Esophagus muscularis mucosa (tissue), 4 donors: ENCODE measurements around the gene GNAZ. TPM values are rescaled to one million over a fixed set of nuclear protein-coding genes. Genes with fewer than 3 reads are reported as not detected.

ENCODE experiments used
- DNase-seq: peaks from one replicate; pipeline ENCODE4 v3.0.0-alpha.2; 2017; ENCODE audit errors: extremely low spot score
- H3K27ac ChIP-seq, 4 donors: fragments of 200-600 bp; sonication (generic); replicated peaks in 1 of 4; 1 replicate in 3 of 4; 2 replicates in 1 of 4; pipeline ENCODE4 v1.5.1; 2016 to 2019; ENCODE audit warnings: mild to moderate bottlenecking in 1 of 4
- H3K27me3 ChIP-seq, 4 donors: fragments of 200-600 bp; sonication (generic); one replicate each; pipeline versions ENCODE4 v1.5.1 to v1.6.0; 2016 to 2019
- H3K36me3 ChIP-seq, 4 donors: fragments of 200-600 bp; sonication (generic); one replicate each; pipeline ENCODE4 v1.5.1; 2016 to 2019
- H3K4me1 ChIP-seq, 4 donors: fragments of 200-600 bp; sonication (generic); one replicate each; pipeline ENCODE4 v1.5.1; 2016 to 2019
- H3K4me3 ChIP-seq, 4 donors: fragments of 200-600 bp; sonication (generic); 1 replicate in 2 of 4; 2 replicates in 2 of 4; pipeline ENCODE4 v1.5.1; 2016 to 2019; ENCODE audit warnings: mild to moderate bottlenecking in 4 of 4, moderate library complexity in 1 of 4
- H3K9me3 ChIP-seq, 4 donors: fragments of 200-600 bp; sonication (generic); 1 replicate in 3 of 4; 2 replicates in 1 of 4; pipeline ENCODE4 v1.5.1; 2016 to 2019
- EP300 ChIP-seq: sonication (generic); formaldehyde crosslinking; IDR thresholded peaks from one replicate; pipeline ENCODE4 v1.6.1; 2017; ENCODE audit warnings: antibody characterized with exemption
- POLR2A ChIP-seq: fragments of 450-650 bp; IDR thresholded peaks from one replicate; pipeline ENCODE4 v1.6.1; 2017; ENCODE audit warnings: antibody characterized with exemption, moderate library complexity, mild to moderate bottlenecking, low read depth
- POLR2AphosphoS5 ChIP-seq, 2 donors: sonication (generic); formaldehyde crosslinking; IDR thresholded peaks; one replicate each; pipeline ENCODE4 v1.6.1; 2017; ENCODE audit warnings: antibody characterized with exemption in 2 of 2
- WGBS: methylation state at CpG from one replicate; pipeline ENCODE4 v1.1.5; 2018; 5-methylcytosine and 5-hydroxymethylcytosine counted together
- intact Hi-C: fragments of 100-400 bp; cut with DNase I; formaldehyde crosslinking; loops from one replicate; pipeline ENCODE4 v1.15.1; 2023
- total RNA-seq, 4 donors: library from RNA; depleted of rRNA; stranded (reverse); fragments of >200 nt; gene quantifications; one replicate each; pipeline versions ENCODE4 v1.1.0 to v1.2.1, GENCODE V29; 2016
- TF ChIP-seq, protein P1 (sequence below), 3 experiments: fragments of 200-600 bp in 2 of 3; fragments of 450-650 bp in 1 of 3; sonication (generic) in 2 of 3; IDR thresholded peaks; one replicate each; pipeline ENCODE4 v1.5.1; 2017 to 2019; ENCODE audit warnings: antibody characterized with exemption in 3 of 3, mild to moderate bottlenecking in 2 of 3, moderate library complexity in 1 of 3

GNAZ gene
- total RNA-seq, 4 donors from 2014 or later, result 51.7 to 79.5 (median 64.6) TPM

GRCh38 chr22:23105304-23105703, 35.0 kb downstream of the GNAZ start:
- no peak for DNase-seq
- Histone ChIP-seq H3K4me3 (no peak overlapping the region), H3K36me3 (peaks cover 0 to 14% (median 5%) of the 10 kb centered on the region in 4 donors), H3K9me3 (no peaks in the 10 kb centered on the region), H3K4me1 (peaks cover 6 to 33% (median 11%) of the 10 kb centered on the region in 4 donors), H3K27me3 (no peaks in the 10 kb centered on the region), H3K27ac (no peak overlapping the region)
- TF ChIP-seq, protein P1, sequence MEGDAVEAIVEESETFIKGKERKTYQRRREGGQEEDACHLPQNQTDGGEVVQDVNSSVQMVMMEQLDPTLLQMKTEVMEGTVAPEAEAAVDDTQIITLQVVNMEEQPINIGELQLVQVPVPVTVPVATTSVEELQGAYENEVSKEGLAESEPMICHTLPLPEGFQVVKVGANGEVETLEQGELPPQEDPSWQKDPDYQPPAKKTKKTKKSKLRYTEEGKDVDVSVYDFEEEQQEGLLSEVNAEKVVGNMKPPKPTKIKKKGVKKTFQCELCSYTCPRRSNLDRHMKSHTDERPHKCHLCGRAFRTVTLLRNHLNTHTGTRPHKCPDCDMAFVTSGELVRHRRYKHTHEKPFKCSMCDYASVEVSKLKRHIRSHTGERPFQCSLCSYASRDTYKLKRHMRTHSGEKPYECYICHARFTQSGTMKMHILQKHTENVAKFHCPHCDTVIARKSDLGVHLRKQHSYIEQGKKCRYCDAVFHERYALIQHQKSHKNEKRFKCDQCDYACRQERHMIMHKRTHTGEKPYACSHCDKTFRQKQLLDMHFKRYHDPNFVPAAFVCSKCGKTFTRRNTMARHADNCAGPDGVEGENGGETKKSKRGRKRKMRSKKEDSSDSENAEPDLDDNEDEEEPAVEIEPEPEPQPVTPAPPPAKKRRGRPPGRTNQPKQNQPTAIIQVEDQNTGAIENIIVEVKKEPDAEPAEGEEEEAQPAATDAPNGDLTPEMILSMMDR (IDR thresholded peaks at IDR 0.05), result no peak
- TF ChIP-seq EP300, result no peak
- no peak for TF ChIP-seq POLR2A
- TF ChIP-seq POLR2AphosphoS5 (IDR thresholded peaks at IDR 0.05), result no peak
- intact Hi-C loops, result no loop called here
- WGBS, result 96% methylated on average over 5 of the region's 5 CpGs

- intact Hi-C loops, result no loop called here
- no peak for DNase-seq
- Histone ChIP-seq H3K9me3 (no peaks in the 10 kb centered on the region), H3K4me3 (no peak overlapping the region), H3K4me1 (peaks cover under 1 to 32% (median 8%) of the 10 kb centered on the region in 4 donors), H3K27me3 (no peaks in the 10 kb centered on the region), H3K36me3 (peaks cover 0 to 14% (median 6%) of the 10 kb centered on the region in 4 donors), H3K27ac (no peak overlapping the region)
- TF ChIP-seq, protein P1 (IDR thresholded peaks at IDR 0.05), result no peak
- TF ChIP-seq POLR2A, result no peak
- no peak for TF ChIP-seq POLR2AphosphoS5 (IDR thresholded peaks at IDR 0.05)
- no peak for TF ChIP-seq EP300
- 100% methylated on average over 4 of the region's 5 CpGs for WGBS
Measured at GRCh38 chr22:23105919-23106318, 35.6 kb downstream of the GNAZ start.

- H3K36me3 ChIP-seq, result peaks cover 0 to 15% (median 7%) of the 10 kb centered on the region in 4 donors
- no peak overlapping the region for H3K27ac ChIP-seq
- H3K27me3 ChIP-seq, result no peaks in the 10 kb centered on the region
- no peaks in the 10 kb centered on the region for H3K9me3 ChIP-seq
- WGBS, result 92% methylated on average over 4 of the region's 4 CpGs
- H3K4me3 ChIP-seq, result no peak overlapping the region
- intact Hi-C loops, result no loop called here
- no peak for TF ChIP-seq POLR2AphosphoS5 (IDR thresholded peaks at IDR 0.05)
- TF ChIP-seq POLR2A, result no peak
- TF ChIP-seq EP300, result no peak
- TF ChIP-seq, protein P1 (IDR thresholded peaks at IDR 0.05), result no peak
- peaks cover 0 to 30% (median 8%) of the 10 kb centered on the region in 4 donors for H3K4me1 ChIP-seq
- DNase-seq, result no peak
Measured at GRCh38 chr22:23106344-23106743, 36.0 kb downstream of the GNAZ start.

GRCh38 chr22:23106906-23107367, 36.6 kb downstream of the GNAZ start:
- TF ChIP-seq, protein P1 (IDR thresholded peaks at IDR 0.05), result no peak
- no peak for TF ChIP-seq EP300
- no peak for TF ChIP-seq POLR2A
- no peak for TF ChIP-seq POLR2AphosphoS5 (IDR thresholded peaks at IDR 0.05)
- DNase-seq, result no peak
- intact Hi-C loops, result no loop called here
- H3K36me3 ChIP-seq, result peaks cover 0 to 16% (median 7%) of the 10 kb centered on the region in 4 donors
- H3K27ac ChIP-seq, result no peak overlapping the region
- H3K4me1 ChIP-seq, result peaks cover 0 to 25% (median 8%) of the 10 kb centered on the region in 4 donors
- no peaks in the 10 kb centered on the region for H3K27me3 ChIP-seq
- H3K9me3 ChIP-seq, result no peaks in the 10 kb centered on the region
- no peak overlapping the region for H3K4me3 ChIP-seq
- 94% methylated on average over 3 of the region's 8 CpGs for WGBS
